ENCODE measurements around the gene CDK15. TPM values are rescaled to one million over a fixed set of nuclear protein-coding genes. Genes with fewer than 3 reads are reported as not detected.

CDK15 gene
- total RNA-seq, 1 experiment from 2014 or later: 4.8 TPM

DNA sequence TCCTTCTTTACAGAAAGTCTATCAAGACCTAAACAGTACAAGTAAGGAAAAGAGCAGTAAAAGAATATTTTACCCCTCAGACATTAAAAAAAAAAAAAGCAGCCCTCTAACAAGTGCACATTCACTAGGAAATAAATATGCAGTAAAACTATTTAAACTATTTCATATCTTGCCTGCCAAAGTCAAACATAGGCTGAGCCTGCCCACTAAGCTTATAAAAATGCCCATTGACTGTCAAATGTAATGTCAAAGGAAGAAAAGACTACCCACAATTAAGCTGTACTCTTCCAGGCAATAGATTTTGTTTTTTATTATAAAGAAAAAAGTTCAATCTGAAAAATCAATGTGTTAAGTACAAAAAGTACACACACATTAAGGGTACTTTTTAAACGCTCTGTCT lies 37.4 kb upstream of the CDK15 start:
- POLR2A ChIA-PET: interaction anchor here (0.6 to 1.0 kb wide), 3 partner anchors 12 to 362 kb away, joined by 3 to 9 read pairs (median 3); partner anchors contain the start of gene ALS2
- Histone ChIP-seq H3K9me3 (ENCODE audit: control insufficient read depth, insufficient read depth, low read depth, low read length) (no peaks in the 10 kb centered on the region), H3K4me3 (ENCODE audit: low read depth in 2 of 2, low read length in 2 of 2) (no peak overlapping the region), H3K27ac (ENCODE audit: low read length) (no peak overlapping the region), H3K4me1 (ENCODE audit: control insufficient read depth, insufficient read depth, low read length) (peaks cover 16% of the 10 kb centered on the region; the same call in 1 of the 2 replicates), H3K27me3 (ENCODE audit: control insufficient read depth, insufficient read depth, low read length) (no peaks in the 10 kb centered on the region), H3K36me3 (ENCODE audit: control insufficient read depth, insufficient read depth, low read length) (peaks cover 7% of the 10 kb centered on the region)
- CTCF ChIA-PET: no interaction called here
- in situ Hi-C loops (cut with HindIII; ENCODE audit: low pct_unique_long_range_greater_than_20kb, low sequenced_read_pairs): no loop called here
- TF ChIP-seq SIN3A (IDR thresholded peaks at IDR 0.05; ENCODE audit: borderline replicate concordance, insufficient read depth, low read depth, low read length) (no peak), TCF7L2 (IDR thresholded peaks at IDR 0.05; ENCODE audit: low read depth, low read length) (no peak), POLR2AphosphoS5 (IDR thresholded peaks at IDR 0.05; ENCODE audit: low read depth, low read length) (no peak)
- TF ChIP-seq, protein P1, sequence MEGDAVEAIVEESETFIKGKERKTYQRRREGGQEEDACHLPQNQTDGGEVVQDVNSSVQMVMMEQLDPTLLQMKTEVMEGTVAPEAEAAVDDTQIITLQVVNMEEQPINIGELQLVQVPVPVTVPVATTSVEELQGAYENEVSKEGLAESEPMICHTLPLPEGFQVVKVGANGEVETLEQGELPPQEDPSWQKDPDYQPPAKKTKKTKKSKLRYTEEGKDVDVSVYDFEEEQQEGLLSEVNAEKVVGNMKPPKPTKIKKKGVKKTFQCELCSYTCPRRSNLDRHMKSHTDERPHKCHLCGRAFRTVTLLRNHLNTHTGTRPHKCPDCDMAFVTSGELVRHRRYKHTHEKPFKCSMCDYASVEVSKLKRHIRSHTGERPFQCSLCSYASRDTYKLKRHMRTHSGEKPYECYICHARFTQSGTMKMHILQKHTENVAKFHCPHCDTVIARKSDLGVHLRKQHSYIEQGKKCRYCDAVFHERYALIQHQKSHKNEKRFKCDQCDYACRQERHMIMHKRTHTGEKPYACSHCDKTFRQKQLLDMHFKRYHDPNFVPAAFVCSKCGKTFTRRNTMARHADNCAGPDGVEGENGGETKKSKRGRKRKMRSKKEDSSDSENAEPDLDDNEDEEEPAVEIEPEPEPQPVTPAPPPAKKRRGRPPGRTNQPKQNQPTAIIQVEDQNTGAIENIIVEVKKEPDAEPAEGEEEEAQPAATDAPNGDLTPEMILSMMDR (IDR thresholded peaks at IDR 0.05): no peak
- TF ChIP-seq, protein P2, sequence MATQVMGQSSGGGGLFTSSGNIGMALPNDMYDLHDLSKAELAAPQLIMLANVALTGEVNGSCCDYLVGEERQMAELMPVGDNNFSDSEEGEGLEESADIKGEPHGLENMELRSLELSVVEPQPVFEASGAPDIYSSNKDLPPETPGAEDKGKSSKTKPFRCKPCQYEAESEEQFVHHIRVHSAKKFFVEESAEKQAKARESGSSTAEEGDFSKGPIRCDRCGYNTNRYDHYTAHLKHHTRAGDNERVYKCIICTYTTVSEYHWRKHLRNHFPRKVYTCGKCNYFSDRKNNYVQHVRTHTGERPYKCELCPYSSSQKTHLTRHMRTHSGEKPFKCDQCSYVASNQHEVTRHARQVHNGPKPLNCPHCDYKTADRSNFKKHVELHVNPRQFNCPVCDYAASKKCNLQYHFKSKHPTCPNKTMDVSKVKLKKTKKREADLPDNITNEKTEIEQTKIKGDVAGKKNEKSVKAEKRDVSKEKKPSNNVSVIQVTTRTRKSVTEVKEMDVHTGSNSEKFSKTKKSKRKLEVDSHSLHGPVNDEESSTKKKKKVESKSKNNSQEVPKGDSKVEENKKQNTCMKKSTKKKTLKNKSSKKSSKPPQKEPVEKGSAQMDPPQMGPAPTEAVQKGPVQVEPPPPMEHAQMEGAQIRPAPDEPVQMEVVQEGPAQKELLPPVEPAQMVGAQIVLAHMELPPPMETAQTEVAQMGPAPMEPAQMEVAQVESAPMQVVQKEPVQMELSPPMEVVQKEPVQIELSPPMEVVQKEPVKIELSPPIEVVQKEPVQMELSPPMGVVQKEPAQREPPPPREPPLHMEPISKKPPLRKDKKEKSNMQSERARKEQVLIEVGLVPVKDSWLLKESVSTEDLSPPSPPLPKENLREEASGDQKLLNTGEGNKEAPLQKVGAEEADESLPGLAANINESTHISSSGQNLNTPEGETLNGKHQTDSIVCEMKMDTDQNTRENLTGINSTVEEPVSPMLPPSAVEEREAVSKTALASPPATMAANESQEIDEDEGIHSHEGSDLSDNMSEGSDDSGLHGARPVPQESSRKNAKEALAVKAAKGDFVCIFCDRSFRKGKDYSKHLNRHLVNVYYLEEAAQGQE (IDR thresholded peaks at IDR 0.05; ENCODE audit: insufficient read depth in 1 of 2, low read depth in 2 of 2, low read length in 1 of 2): no peak
- DNase-seq (ENCODE audit: low read depth, low spot score) (no peak), ATAC-seq (no peak)
- no TSS peak for BruUV-seq (replicated peaks)
- intact Hi-C loops (cut with micrococcal nuclease; ENCODE audit: unreplicated experiment): no loop called here

DNA sequence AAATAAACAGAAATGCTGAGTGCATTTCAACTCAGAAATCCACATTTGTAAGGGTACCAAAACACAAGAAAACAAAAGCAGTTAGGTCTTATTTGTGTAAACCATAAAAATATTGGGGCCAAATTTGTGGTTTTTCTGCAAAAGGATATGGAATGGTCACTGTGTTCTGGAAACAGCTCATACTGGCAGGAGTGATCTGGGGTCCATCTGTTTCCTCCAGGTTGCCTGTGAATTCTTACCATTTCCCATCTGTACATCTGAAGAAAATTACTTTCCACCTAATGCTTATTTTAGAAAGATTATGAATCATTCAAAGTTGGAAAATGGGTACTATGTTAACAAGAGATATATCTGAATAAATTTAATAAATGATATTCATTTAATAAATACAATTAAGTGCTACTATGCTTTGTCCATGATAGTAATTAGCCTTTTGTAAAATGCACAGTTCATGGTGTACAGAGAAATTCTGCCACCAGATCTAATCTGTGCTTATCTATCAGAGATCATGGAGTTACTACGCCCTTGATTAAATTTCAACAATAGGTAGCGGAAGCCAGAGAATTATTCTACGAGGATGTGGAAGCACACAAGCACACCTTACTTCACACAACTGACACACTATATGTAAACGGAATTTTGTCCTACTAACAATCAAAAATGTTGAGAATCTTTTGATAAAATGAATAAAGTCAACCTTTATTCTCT lies 36.5 kb upstream of the CDK15 start:
- Histone ChIP-seq H3K27me3 (ENCODE audit: control insufficient read depth, insufficient read depth, low read length) (no peaks in the 10 kb centered on the region), H3K4me3 (ENCODE audit: low read depth in 2 of 2, low read length in 2 of 2) (no peak overlapping the region), H3K27ac (ENCODE audit: low read length) (no peak overlapping the region), H3K9me3 (ENCODE audit: control insufficient read depth, insufficient read depth, low read depth, low read length) (no peaks in the 10 kb centered on the region), H3K4me1 (ENCODE audit: control insufficient read depth, insufficient read depth, low read length) (peaks cover 16% of the 10 kb centered on the region; the same call in 1 of the 2 replicates), H3K36me3 (ENCODE audit: control insufficient read depth, insufficient read depth, low read length) (peaks cover 7% of the 10 kb centered on the region)
- ChIA-PET CTCF (no interaction called here), POLR2A (interaction anchor here (0.6 kb wide), 1 partner anchor 54 kb away, joined by 3 read pairs; no protein-coding TSS in a partner anchor)
- intact Hi-C loops (cut with micrococcal nuclease; ENCODE audit: unreplicated experiment): no loop called here
- BruUV-seq (replicated peaks): no TSS peak
- DNase-seq (ENCODE audit: low read depth, low spot score): no peak
- ATAC-seq: no peak
- in situ Hi-C loops (cut with HindIII; ENCODE audit: low pct_unique_long_range_greater_than_20kb, low sequenced_read_pairs): no loop called here
- TF ChIP-seq SIN3A (IDR thresholded peaks at IDR 0.05; ENCODE audit: borderline replicate concordance, insufficient read depth, low read depth, low read length): no peak
- TF ChIP-seq, protein P1 (IDR thresholded peaks at IDR 0.05): no peak

Data from Panc1 (cell line).